ENCODE data around the gene HEBP2. TPM values are rescaled to one million over a fixed set of nuclear protein-coding genes. Genes with fewer than 3 reads are reported as not detected.

Gene HEBP2
- total RNA-seq, 1 experiment from 2014 or later, result 73.1 TPM

DNA sequence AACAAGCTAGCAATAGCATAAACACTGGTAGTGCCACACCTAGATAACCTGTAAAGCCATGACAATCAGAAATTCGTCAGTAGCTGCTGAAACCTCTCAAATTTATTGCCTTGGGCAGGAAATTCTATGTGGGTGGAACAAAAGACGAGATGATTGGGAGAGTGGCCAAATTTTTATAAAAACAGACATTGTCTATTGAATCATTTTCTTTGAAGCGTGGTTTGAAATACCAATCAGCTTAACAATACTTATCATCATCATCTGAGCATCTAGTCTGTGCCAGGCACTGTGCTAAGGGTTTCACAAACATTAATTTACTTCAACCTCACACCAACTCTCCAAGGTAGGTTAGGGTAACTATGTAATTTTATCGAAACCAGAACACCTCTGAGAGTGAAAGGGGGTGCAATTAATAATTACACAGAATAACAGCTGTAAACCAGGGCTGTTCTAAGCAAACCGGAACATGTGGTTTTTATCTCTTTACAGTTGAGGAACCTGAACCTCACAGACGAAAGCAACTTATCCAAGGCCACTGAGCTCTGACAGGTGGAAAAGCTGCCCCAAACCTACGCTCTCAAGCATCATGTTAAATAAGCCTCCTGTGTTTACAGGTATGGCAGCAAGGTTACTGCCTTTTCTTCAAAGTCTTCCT lies 51.9 kb downstream of the HEBP2 start:
- TF ChIP-seq, protein P1, sequence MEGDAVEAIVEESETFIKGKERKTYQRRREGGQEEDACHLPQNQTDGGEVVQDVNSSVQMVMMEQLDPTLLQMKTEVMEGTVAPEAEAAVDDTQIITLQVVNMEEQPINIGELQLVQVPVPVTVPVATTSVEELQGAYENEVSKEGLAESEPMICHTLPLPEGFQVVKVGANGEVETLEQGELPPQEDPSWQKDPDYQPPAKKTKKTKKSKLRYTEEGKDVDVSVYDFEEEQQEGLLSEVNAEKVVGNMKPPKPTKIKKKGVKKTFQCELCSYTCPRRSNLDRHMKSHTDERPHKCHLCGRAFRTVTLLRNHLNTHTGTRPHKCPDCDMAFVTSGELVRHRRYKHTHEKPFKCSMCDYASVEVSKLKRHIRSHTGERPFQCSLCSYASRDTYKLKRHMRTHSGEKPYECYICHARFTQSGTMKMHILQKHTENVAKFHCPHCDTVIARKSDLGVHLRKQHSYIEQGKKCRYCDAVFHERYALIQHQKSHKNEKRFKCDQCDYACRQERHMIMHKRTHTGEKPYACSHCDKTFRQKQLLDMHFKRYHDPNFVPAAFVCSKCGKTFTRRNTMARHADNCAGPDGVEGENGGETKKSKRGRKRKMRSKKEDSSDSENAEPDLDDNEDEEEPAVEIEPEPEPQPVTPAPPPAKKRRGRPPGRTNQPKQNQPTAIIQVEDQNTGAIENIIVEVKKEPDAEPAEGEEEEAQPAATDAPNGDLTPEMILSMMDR (IDR thresholded peaks at IDR 0.05; ENCODE audit: insufficient read depth in 1 of 2, low read depth in 1 of 2, low read length in 1 of 2, severe bottlenecking in 1 of 2, unreplicated experiment in 1 of 2), result no peak
- Mint-ChIP-seq H3K27ac (ENCODE audit: unreplicated experiment) (no peak overlapping the region), H3K36me3 (ENCODE audit: insufficient read depth, unreplicated experiment) (peaks cover 22% of the 10 kb centered on the region), H3K4me1 (ENCODE audit: low read depth, unreplicated experiment) (peaks cover 4% of the 10 kb centered on the region), H3K27me3 (ENCODE audit: insufficient read depth, unreplicated experiment) (no peaks in the 10 kb centered on the region), H3K9me3 (ENCODE audit: unreplicated experiment) (peaks cover 1% of the 10 kb centered on the region), H3K4me3 (ENCODE audit: unreplicated experiment) (no peak overlapping the region)
- no peaks in the 10 kb centered on the region for H3K27me3 ChIP-seq (replicated peaks; ENCODE audit: control insufficient read depth, insufficient read depth, low read length)
- H3K36me3 ChIP-seq (ENCODE audit: control insufficient read depth, insufficient read depth, low read length), result no peaks in the 10 kb centered on the region
- DNase-seq, result no peak
- H3K4me1 ChIP-seq, result 0 out of 2 replicates have a peak, but pooled peaks cover 4% of the 10 kb centered on the region
- no peak overlapping the region for H3K4me3 ChIP-seq (ENCODE audit: low read depth, low read length)
- no peaks in the 10 kb centered on the region; the same call in 1 of the 2 replicates for H3K9me3 ChIP-seq
- intact Hi-C loops (cut with micrococcal nuclease; ENCODE audit: unreplicated experiment), result no loop called here
- ChIA-PET POLR2A (interaction anchor here (0.5 kb wide), 1 partner anchor 80 kb away, joined by 3 read pairs; no protein-coding TSS in a partner anchor), CTCF (interaction anchor here (0.6 kb wide), 1 partner anchor 454 kb away, joined by 4 read pairs; no protein-coding TSS in a partner anchor)
- BruUV-seq (replicated peaks), result no TSS peak

DNA sequence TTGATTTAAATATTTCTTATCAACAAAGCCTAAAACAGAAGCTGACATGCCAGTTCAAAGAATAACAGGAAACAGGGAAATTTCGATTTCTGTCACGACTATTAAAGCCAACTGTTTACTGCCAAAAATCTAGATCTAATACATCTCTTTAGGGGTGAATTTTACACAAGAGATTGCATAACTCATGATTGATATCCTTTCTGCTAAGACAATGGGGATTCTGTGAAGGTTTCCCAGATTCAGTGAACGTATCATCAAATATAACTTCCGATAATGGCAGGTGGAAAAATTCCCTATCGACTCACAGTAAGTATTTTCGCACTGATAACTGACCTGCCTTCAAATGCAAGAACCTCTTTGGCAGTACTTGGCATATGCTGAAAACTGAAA lies 52.4 kb downstream of the HEBP2 start:
- CTCF ChIA-PET, result no interaction called here
- H3K4me3 Mint-ChIP-seq (ENCODE audit: unreplicated experiment), result no peak overlapping the region
- H3K4me1 Mint-ChIP-seq (ENCODE audit: low read depth, unreplicated experiment), result peaks cover 5% of the 10 kb centered on the region
- no peak overlapping the region for H3K27ac Mint-ChIP-seq (ENCODE audit: unreplicated experiment)
- H3K27me3 ChIP-seq (replicated peaks; ENCODE audit: control insufficient read depth, insufficient read depth, low read length), result no peaks in the 10 kb centered on the region
- H3K9me3 Mint-ChIP-seq (ENCODE audit: unreplicated experiment), result peaks cover 7% of the 10 kb centered on the region
- no peak for DNase-seq
- 0 out of 2 replicates have a peak, but pooled peaks cover 4% of the 10 kb centered on the region for H3K4me1 ChIP-seq
- no peaks in the 10 kb centered on the region for H3K27me3 Mint-ChIP-seq (ENCODE audit: insufficient read depth, unreplicated experiment)
- TF ChIP-seq, protein P1 (IDR thresholded peaks at IDR 0.05; ENCODE audit: insufficient read depth in 1 of 2, low read depth in 1 of 2, low read length in 1 of 2, severe bottlenecking in 1 of 2, unreplicated experiment in 1 of 2), result no peak
- H3K36me3 Mint-ChIP-seq (ENCODE audit: insufficient read depth, unreplicated experiment), result peaks cover 27% of the 10 kb centered on the region
- H3K4me3 ChIP-seq (ENCODE audit: low read depth, low read length), result no peak overlapping the region
- no TSS peak for BruUV-seq (replicated peaks)
- intact Hi-C loops (cut with micrococcal nuclease; ENCODE audit: unreplicated experiment), result no loop called here
- H3K9me3 ChIP-seq, result no peaks in the 10 kb centered on the region; the same call in 1 of the 2 replicates
- no peaks in the 10 kb centered on the region for H3K36me3 ChIP-seq (ENCODE audit: control insufficient read depth, insufficient read depth, low read length)
- POLR2A ChIA-PET, result interaction anchor here (0.5 kb wide), 1 partner anchor 80 kb away, joined by 3 read pairs; no protein-coding TSS in a partner anchor

DNA sequence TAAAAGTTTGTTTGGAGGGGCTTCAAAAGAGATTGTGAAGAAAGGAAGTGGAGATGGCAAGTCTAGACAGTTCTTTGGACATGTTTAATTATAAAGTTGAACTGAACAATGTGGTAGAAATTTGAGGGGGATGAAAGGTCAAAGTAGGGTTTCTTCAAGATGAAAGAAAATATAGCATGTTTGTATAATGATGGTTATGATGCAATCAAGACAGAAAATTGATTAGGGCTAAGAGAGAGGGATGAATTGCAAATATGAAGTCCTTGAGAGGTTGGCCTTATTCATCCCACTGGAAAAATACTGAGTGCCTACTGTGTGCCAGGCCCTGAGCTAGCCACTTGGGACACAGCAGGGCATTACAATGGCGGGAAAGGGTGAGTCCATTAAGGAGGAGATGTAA lies 57.6 kb downstream of the HEBP2 start:
- Mint-ChIP-seq H3K4me3 (ENCODE audit: unreplicated experiment) (no peak overlapping the region), H3K36me3 (ENCODE audit: insufficient read depth, unreplicated experiment) (peaks cover 57% of the 10 kb centered on the region), H3K27ac (ENCODE audit: unreplicated experiment) (no peak overlapping the region), H3K9me3 (ENCODE audit: unreplicated experiment) (peaks cover 11% of the 10 kb centered on the region), H3K27me3 (ENCODE audit: insufficient read depth, unreplicated experiment) (no peaks in the 10 kb centered on the region), H3K4me1 (ENCODE audit: low read depth, unreplicated experiment) (peaks cover 17% of the 10 kb centered on the region)
- H3K4me3 ChIP-seq (ENCODE audit: low read depth, low read length), result no peak overlapping the region
- POLR2A ChIA-PET, result no interaction called here
- H3K9me3 ChIP-seq, result no peaks in the 10 kb centered on the region
- BruUV-seq (replicated peaks), result no TSS peak
- intact Hi-C loops (cut with micrococcal nuclease; ENCODE audit: unreplicated experiment), result no loop called here
- no peaks in the 10 kb centered on the region for H3K27me3 ChIP-seq (replicated peaks; ENCODE audit: control insufficient read depth, insufficient read depth, low read length)
- H3K36me3 ChIP-seq (ENCODE audit: control insufficient read depth, insufficient read depth, low read length), result no peaks in the 10 kb centered on the region
- CTCF ChIA-PET, result no interaction called here
- no peaks in the 10 kb centered on the region for H3K4me1 ChIP-seq
- TF ChIP-seq, protein P1 (IDR thresholded peaks at IDR 0.05; ENCODE audit: insufficient read depth in 1 of 2, low read depth in 1 of 2, low read length in 1 of 2, severe bottlenecking in 1 of 2, unreplicated experiment in 1 of 2), result no peak
- no peak for DNase-seq

Data from Caco-2 (cell line).